Body of pancreas (tissue), 4 donors: ENCODE results near the gene LRRC3. TPM values are rescaled to one million over a fixed set of nuclear protein-coding genes. Genes with fewer than 3 reads are reported as not detected.

Source experiments
- ATAC-seq: fragments of 150-250 bp; one replicate; pipeline ENCODE4 v1.9.1; 2016
- DNase-seq, 4 donors: peaks; one replicate each; pipeline ENCODE4 v3.0.0-alpha.2; 2019
- H3K27ac ChIP-seq, 4 donors: fragments of 200-600 bp; sonication (generic); 1 replicate in 3 of 4; 2 replicates in 1 of 4; pipeline versions ENCODE4 v1.5.1 to v1.6.1; 2016 to 2019; ENCODE audit warnings: mild to moderate bottlenecking in 1 of 4, mixed read lengths in 1 of 4, moderate library complexity in 1 of 4
- H3K27me3 ChIP-seq, 2 donors: fragments of 200-600 bp; sonication (generic); one replicate each; pipeline ENCODE4 v1.6.0; 2016; ENCODE audit warnings: mild to moderate bottlenecking in 1 of 2
- H3K36me3 ChIP-seq, 2 donors: fragments of 200-600 bp; sonication (generic); replicated peaks in 1 of 2; 2 replicates each; pipeline ENCODE4 v1.5.1; 2016; ENCODE audit warnings: low read depth in 2 of 2; ENCODE audit not compliant: insufficient read depth in 1 of 2
- H3K4me1 ChIP-seq: fragments of 200-600 bp; sonication (generic); one replicate; pipeline ENCODE4 v1.6.0; 2016
- H3K4me3 ChIP-seq, 2 donors: fragments of 200-600 bp; sonication (generic); 1 replicate in 1 of 2; 2 replicates in 1 of 2; pipeline ENCODE4 v1.5.1; 2016 to 2019
- H3K9me3 ChIP-seq, 3 donors: fragments of 200-600 bp; sonication (generic); 1 replicate in 2 of 3; 2 replicates in 1 of 3; pipeline ENCODE4 v1.5.1; 2016
- CTCF ChIP-seq, 7 experiments: fragments of 450-650 bp in 4 of 7; fragments of 200-600 bp in 3 of 7; sonication (generic) in 3 of 7; IDR thresholded peaks; one replicate each; pipeline ENCODE4 v1.5.1; 2016 to 2019; ENCODE audit warnings: antibody characterized with exemption in 7 of 7
- POLR2A ChIP-seq, 3 donors: fragments of 450-650 bp; IDR thresholded peaks; one replicate each; pipeline ENCODE4 v1.6.1; 2016; ENCODE audit warnings: antibody characterized with exemption in 3 of 3, mild to moderate bottlenecking in 2 of 3
- WGBS, 2 donors: methylation state at CpG; one replicate each; pipeline ENCODE4 v1.1.5; 2017; 5-methylcytosine and 5-hydroxymethylcytosine counted together
- intact Hi-C: fragments of 100-400 bp; cut with DNase I; formaldehyde crosslinking; loops from one replicate; pipeline ENCODE4 v1.15.1; 2023
- total RNA-seq, 2 donors: library from RNA; depleted of rRNA; stranded (reverse); fragments of >200 nt; gene quantifications; one replicate each; pipeline ENCODE4 v1.1.0, GENCODE V29; 2016

LRRC3 gene
- total RNA-seq, 2 donors from 2014 or later = 0.33 to 1.0 TPM

GRCh38 chr21:44480200-44481053 lies 25.1 kb downstream of the LRRC3 start:
- Histone ChIP-seq H3K4me3 (no peak overlapping the region), H3K27me3 (no peaks in the 10 kb centered on the region), H3K36me3 (no peaks in the 10 kb centered on the region), H3K27ac (no peak overlapping the region), H3K4me1 (peaks cover 8% of the 10 kb centered on the region), H3K9me3 (no peaks in the 10 kb centered on the region)
- TF ChIP-seq POLR2A (IDR thresholded peaks at IDR 0.05) = no peak
- no peak for TF ChIP-seq CTCF (IDR thresholded peaks at IDR 0.05)
- no peak for DNase-seq
- no peak for ATAC-seq
- 72 to 75% methylated on average over 11 to 16 of the region's 16 CpGs for WGBS, 2 donors
- intact Hi-C loops = no loop called here

- H3K27me3 ChIP-seq = no peaks in the 10 kb centered on the region
- intact Hi-C loops = no loop called here
- no peaks in the 10 kb centered on the region for H3K36me3 ChIP-seq
- H3K4me1 ChIP-seq = peaks cover 8% of the 10 kb centered on the region
- H3K4me3 ChIP-seq = no peak overlapping the region
- H3K27ac ChIP-seq = no peak overlapping the region
- peak in 1 of 4 donors; percentile 19 for DNase-seq
- no peaks in the 10 kb centered on the region for H3K9me3 ChIP-seq
- ATAC-seq = no peak
- TF ChIP-seq POLR2A (IDR thresholded peaks at IDR 0.05) = no peak
- 58 to 61% methylated on average over 13 to 14 of the region's 14 CpGs for WGBS, 2 donors
Measured at GRCh38 chr21:44482581-44483287, 27.4 kb downstream of the LRRC3 start.

- Histone ChIP-seq H3K36me3 (no peaks in the 10 kb centered on the region), H3K9me3 (no peaks in the 10 kb centered on the region), H3K27me3 (no peaks in the 10 kb centered on the region), H3K4me1 (peaks cover 8% of the 10 kb centered on the region), H3K27ac (no peak overlapping the region), H3K4me3 (no peak overlapping the region)
- DNase-seq (no peak), ATAC-seq (no peak)
- intact Hi-C loops = no loop called here
- 77 to 81% methylated on average over 26 to 28 of the region's 28 CpGs for WGBS, 2 donors
- TF ChIP-seq CTCF (IDR thresholded peaks at IDR 0.05) = no peak
- TF ChIP-seq POLR2A (IDR thresholded peaks at IDR 0.05) = no peak
Measured at GRCh38 chr21:44483288-44484237, 28.3 kb downstream of the LRRC3 start.

GRCh38 chr21:44484498-44485253 lies 29.4 kb downstream of the LRRC3 start:
- no peaks in the 10 kb centered on the region for H3K27me3 ChIP-seq
- DNase-seq (no peak), ATAC-seq (no peak)
- no peaks in the 10 kb centered on the region for H3K36me3 ChIP-seq
- H3K4me1 ChIP-seq = peaks cover 8% of the 10 kb centered on the region
- no peak overlapping the region for H3K27ac ChIP-seq
- TF ChIP-seq CTCF (IDR thresholded peaks at IDR 0.05) = no peak
- no peak for TF ChIP-seq POLR2A (IDR thresholded peaks at IDR 0.05)
- intact Hi-C loops = no loop called here
- no peak overlapping the region for H3K4me3 ChIP-seq
- WGBS, 2 donors = 77 to 84% methylated on average over 23 to 24 of the region's 43 CpGs
- H3K9me3 ChIP-seq = no peaks in the 10 kb centered on the region
